Mucosa of descending colon (tissue), 3 donors: ENCODE results near the gene C2orf74. TPM values are rescaled to one million over a fixed set of nuclear protein-coding genes. Genes with fewer than 3 reads are reported as not detected.
A peak's percentile ranks its signal among the peaks of the same experiment; 100 is the strongest.

Experiments used
- ATAC-seq: fragments of 200-7000 bp; cut with Tn5 transposase; one replicate; pipeline ENCODE4 v1.9.1; 2020; ENCODE audit warnings: mild to moderate bottlenecking, moderate library complexity
- DNase-seq, 3 donors: peaks; one replicate each; pipeline ENCODE4 v3.0.0-alpha.2; 2020
- H3K36me3 ChIP-seq: fragments of 200-600 bp; one replicate; pipeline ENCODE4 v1.8.0; 2021; ENCODE audit warnings: low read depth, mild to moderate bottlenecking
- H3K4me1 ChIP-seq: fragments of 200-600 bp; one replicate; pipeline ENCODE4 v1.8.0; 2021; ENCODE audit warnings: low read depth, mild to moderate bottlenecking
- H3K4me3 ChIP-seq: fragments of 200-600 bp; one replicate; pipeline ENCODE4 v1.8.0; 2021; ENCODE audit warnings: mild to moderate bottlenecking
- H3K9me3 ChIP-seq: fragments of 200-600 bp; one replicate; pipeline ENCODE4 v1.8.0; 2021; ENCODE audit warnings: mild to moderate bottlenecking
- CTCF ChIP-seq: fragments of 200-600 bp; IDR thresholded peaks from one replicate; pipeline ENCODE4 v1.8.0; 2022; ENCODE audit warnings: antibody characterized with exemption, mild to moderate bottlenecking
- intact Hi-C, 2 donors: fragments of 100-400 bp; cut with DNase I in 1 of 2; cut with micrococcal nuclease in 1 of 2; formaldehyde crosslinking; loops; one replicate each; pipeline versions ENCODE4 v1.11.0 to v1.11.1; 2022; cut with DNase I, micrococcal nuclease
- total RNA-seq, 3 donors: library from RNA; stranded (reverse); fragmentation: NEBNext Ultra II Directional in 2 of 3; extraction: Animal tissue kit (Norgen Biotek cat#: 25700) in 2 of 3; gene quantifications; one replicate each; pipeline versions ENCODE4 v1.2.1 to v1.2.4, GENCODE V29; 2021 to 2023
- donor health status: DM: no; HTN: no; CAD: no; lungs with moderate emphysema.
- donor health status: DM: no; HTN: no; CAD: no.
- donor health status: DM: no; HTN: yes; CAD: no.

The C2orf74 gene
- total RNA-seq, 3 donors from 2014 or later: 2.2 to 12.6 TPM; not detected in 1

GRCh38 chr2:61205132-61205531 is 43.1 kb downstream of the C2orf74 start:
- H3K4me1 ChIP-seq: peaks cover 9% of the 10 kb centered on the region
- no peak overlapping the region for H3K4me3 ChIP-seq
- intact Hi-C loops: no loop called here
- DNase-seq (peak in 1 of 3 donors; percentile 46), ATAC-seq (peak; percentile 96)
- H3K9me3 ChIP-seq: no peaks in the 10 kb centered on the region
- peaks cover 7% of the 10 kb centered on the region for H3K36me3 ChIP-seq
- no peak for TF ChIP-seq CTCF

GRCh38 chr2:61210332-61210981 is 48.5 kb downstream of the C2orf74 start:
- Histone ChIP-seq H3K4me1 (peaks cover 7% of the 10 kb centered on the region), H3K4me3 (no peak overlapping the region), H3K36me3 (no peaks in the 10 kb centered on the region), H3K9me3 (no peaks in the 10 kb centered on the region)
- DNase-seq (no peak), ATAC-seq (peak; percentile 89)
- intact Hi-C loops: no loop called here
- TF ChIP-seq CTCF: no peak

- ATAC-seq (no peak), DNase-seq (no peak)
- no peak for TF ChIP-seq CTCF
- no peaks in the 10 kb centered on the region for H3K4me1 ChIP-seq
- intact Hi-C loops: no loop called here
- H3K4me3 ChIP-seq: no peak overlapping the region
- H3K9me3 ChIP-seq: no peaks in the 10 kb centered on the region
- no peaks in the 10 kb centered on the region for H3K36me3 ChIP-seq
Measured at GRCh38 chr2:61214171-61214570, 52.2 kb downstream of the C2orf74 start.

Other genes starting within 250 kb of the C2orf74 start
- gene PEX13, start 144.5 kb upstream of the C2orf74 start, total RNA-seq: 10 to 100 TPM; 24.9 to 34.9 (median 28.9) TPM
- 10 to 100 TPM in 2 of 3 donors, 1 to 10 TPM in 1; 7.3 to 14.6 (median 12.8) TPM for gene PUS10, start 143.9 kb upstream of the C2orf74 start, total RNA-seq
- 10 to 100 TPM in 2 of 3 donors, 1 to 10 TPM in 1; 9.9 to 15.2 (median 14.9) TPM for gene SANBR, start 96.3 kb upstream of the C2orf74 start, total RNA-seq